K562 (cell line): ENCODE results near the gene SAPCD1. TPM values are rescaled to one million over a fixed set of nuclear protein-coding genes. Genes with fewer than 3 reads are reported as not detected.

ENCODE experiments used
- BCLAF1 ChIP-seq, 2 experiments: fragments of 450-650 bp in 1 of 2; IDR thresholded peaks; 2 replicates each; pipeline ENCODE4 v1.6.1; 2011 to 2017; ENCODE audit warnings: low read depth in 2 of 2, antibody characterized with exemption in 1 of 2, borderline replicate concordance in 1 of 2, low read length in 1 of 2, mild to moderate bottlenecking in 1 of 2, mixed read lengths in 1 of 2; ENCODE audit not compliant: control insufficient read depth in 1 of 2
- BRCA1 ChIP-seq, 2 experiments: fragments of 450-650 bp in 1 of 2; sonication (generic) in 1 of 2; formaldehyde crosslinking in 1 of 2; IDR thresholded peaks; 2 replicates each; pipeline versions ENCODE4 v1.5.0 to v1.6.1; 2017 to 2020; ENCODE audit warnings: mild to moderate bottlenecking in 1 of 2, missing genetic modification reagents in 1 of 2
- CREB3 ChIP-seq: fragments of 450-650 bp; conservative IDR thresholded peaks from 2 replicates; pipeline ENCODE4 v1.6.1; 2016; ENCODE audit warnings: missing genetic modification characterization, low read depth, mild to moderate bottlenecking, missing compliant biosample characterization, moderate library complexity
- NBN ChIP-seq: fragments of 450-650 bp; IDR thresholded peaks from 2 replicates; pipeline ENCODE4 v1.6.1; 2016; ENCODE audit warnings: low read depth, mild to moderate bottlenecking
- PCBP1 ChIP-seq: fragments of 200-400 bp; formaldehyde crosslinking; IDR thresholded peaks from 2 replicates; pipeline ENCODE4 v1.6.1; 2018; ENCODE audit warnings: mild to moderate bottlenecking, low read depth, low read length; ENCODE audit not compliant: poor library complexity, severe bottlenecking
- PHB ChIP-seq: fragments of 250-450 bp; sonication (Bioruptor Pico); IDR thresholded peaks from 2 replicates; pipeline ENCODE4 v1.5.0; 2021
- PHB2 ChIP-seq: fragments of 450-650 bp; IDR thresholded peaks from 2 replicates; pipeline ENCODE4 v1.6.1; 2017; ENCODE audit warnings: low read depth
- RBM25 ChIP-seq: fragments of 200-400 bp; formaldehyde crosslinking; IDR thresholded peaks from 2 replicates; pipeline ENCODE4 v1.6.1; 2018; ENCODE audit warnings: low read length, low read depth, moderate library complexity; ENCODE audit not compliant: severe bottlenecking
- ZFP1 ChIP-seq: fragments of 450-650 bp; formaldehyde crosslinking; IDR thresholded peaks from 2 replicates; pipeline ENCODE4 v1.4.0; 2020; ENCODE audit warnings: mild to moderate bottlenecking, mixed read lengths
- polyA plus RNA-seq, 8 experiments: library from polyadenylated mRNA; depleted of rRNA in 4 of 8; stranded (reverse) in 5 of 8; unstranded in 3 of 8; fragments of >200 nt; fragmentation: Nextera tagmentation in 2 of 8; fragmentation: Illumina TruSeq in 1 of 8; extraction: Ambion mirVana in 2 of 8; extraction: Trizol in 1 of 8; gene quantifications; 2 replicates each; pipeline versions ENCODE4 v1.2.1 to v1.2.3, GENCODE V29; 2011 to 2014; ENCODE audit warnings: inconsistent platforms in 1 of 8, missing spikeins in 1 of 8
- total RNA-seq, 7 experiments: library from RNA; depleted of rRNA in 6 of 7; stranded (reverse); fragments of >200 nt in 6 of 7; fragmentation: Illumina TruSeq in 2 of 7; extraction: Trizol in 2 of 7; gene quantifications; 2 replicates each; pipeline versions ENCODE4 v1.2.1 to v1.2.3, GENCODE V29; 2011 to 2021; ENCODE audit warnings: low replicate concordance in 1 of 7
- TF ChIP-seq, protein P1 (sequence below), 3 experiments: fragments of 200-800 bp in 1 of 3; sonication (Bioruptor generic) in 1 of 3; sonication (generic) in 1 of 3; formaldehyde crosslinking in 1 of 3; IDR thresholded peaks; 2 replicates each; pipeline versions ENCODE4 v1.6.1 to v1.8.0; 2016 to 2022; ENCODE audit warnings: mild to moderate bottlenecking in 2 of 3, missing compliant biosample characterization in 2 of 3, missing genetic modification characterization in 2 of 3, missing genetic modification reagents in 1 of 3
- TF ChIP-seq, protein P2 (sequence below), 2 experiments: fragments of 450-650 bp; IDR thresholded peaks; 2 replicates each; pipeline ENCODE4 v1.6.1; 2016; ENCODE audit warnings: mild to moderate bottlenecking in 2 of 2, borderline replicate concordance in 1 of 2, low read depth in 1 of 2, moderate library complexity in 1 of 2

The SAPCD1 gene
- total and polyA plus RNA-seq, 9 of the 15 experiments (the other 6 are each of a cell fraction or from before 2014, with no cell fraction given), result 2.6 to 30.2 (median 7.4) TPM

GRCh38 chr6:31768363-31769257, 6.2 kb downstream of the SAPCD1 start (continued):
- TF ChIP-seq BCLAF1 (IDR thresholded peaks at IDR 0.05; ENCODE audit: borderline replicate concordance in 1 of 2, control insufficient read depth in 1 of 2, low read depth in 2 of 2, low read length in 1 of 2) (no peak), ZFP1 (no peak), RBM25 (no peak), BRCA1 (IDR thresholded peaks at IDR 0.05) (no peak), BRCA1 (CRISPR knock-in tag; IDR thresholded peaks at IDR 0.05) (no peak), CREB3 (no peak), PCBP1 (no peak), PHB (CRISPR knock-in tag) (no peak), PHB2 (no peak), NBN (no peak)
- TF ChIP-seq, protein P1, sequence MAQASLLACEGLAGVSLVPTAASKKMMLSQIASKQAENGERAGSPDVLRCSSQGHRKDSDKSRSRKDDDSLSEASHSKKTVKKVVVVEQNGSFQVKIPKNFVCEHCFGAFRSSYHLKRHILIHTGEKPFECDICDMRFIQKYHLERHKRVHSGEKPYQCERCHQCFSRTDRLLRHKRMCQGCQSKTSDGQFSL (CRISPR knock-in tag; IDR thresholded peaks at IDR 0.05), result no peak
- TF ChIP-seq, protein P1 (tag; IDR thresholded peaks at IDR 0.05), result no peak
- TF ChIP-seq, protein P2, sequence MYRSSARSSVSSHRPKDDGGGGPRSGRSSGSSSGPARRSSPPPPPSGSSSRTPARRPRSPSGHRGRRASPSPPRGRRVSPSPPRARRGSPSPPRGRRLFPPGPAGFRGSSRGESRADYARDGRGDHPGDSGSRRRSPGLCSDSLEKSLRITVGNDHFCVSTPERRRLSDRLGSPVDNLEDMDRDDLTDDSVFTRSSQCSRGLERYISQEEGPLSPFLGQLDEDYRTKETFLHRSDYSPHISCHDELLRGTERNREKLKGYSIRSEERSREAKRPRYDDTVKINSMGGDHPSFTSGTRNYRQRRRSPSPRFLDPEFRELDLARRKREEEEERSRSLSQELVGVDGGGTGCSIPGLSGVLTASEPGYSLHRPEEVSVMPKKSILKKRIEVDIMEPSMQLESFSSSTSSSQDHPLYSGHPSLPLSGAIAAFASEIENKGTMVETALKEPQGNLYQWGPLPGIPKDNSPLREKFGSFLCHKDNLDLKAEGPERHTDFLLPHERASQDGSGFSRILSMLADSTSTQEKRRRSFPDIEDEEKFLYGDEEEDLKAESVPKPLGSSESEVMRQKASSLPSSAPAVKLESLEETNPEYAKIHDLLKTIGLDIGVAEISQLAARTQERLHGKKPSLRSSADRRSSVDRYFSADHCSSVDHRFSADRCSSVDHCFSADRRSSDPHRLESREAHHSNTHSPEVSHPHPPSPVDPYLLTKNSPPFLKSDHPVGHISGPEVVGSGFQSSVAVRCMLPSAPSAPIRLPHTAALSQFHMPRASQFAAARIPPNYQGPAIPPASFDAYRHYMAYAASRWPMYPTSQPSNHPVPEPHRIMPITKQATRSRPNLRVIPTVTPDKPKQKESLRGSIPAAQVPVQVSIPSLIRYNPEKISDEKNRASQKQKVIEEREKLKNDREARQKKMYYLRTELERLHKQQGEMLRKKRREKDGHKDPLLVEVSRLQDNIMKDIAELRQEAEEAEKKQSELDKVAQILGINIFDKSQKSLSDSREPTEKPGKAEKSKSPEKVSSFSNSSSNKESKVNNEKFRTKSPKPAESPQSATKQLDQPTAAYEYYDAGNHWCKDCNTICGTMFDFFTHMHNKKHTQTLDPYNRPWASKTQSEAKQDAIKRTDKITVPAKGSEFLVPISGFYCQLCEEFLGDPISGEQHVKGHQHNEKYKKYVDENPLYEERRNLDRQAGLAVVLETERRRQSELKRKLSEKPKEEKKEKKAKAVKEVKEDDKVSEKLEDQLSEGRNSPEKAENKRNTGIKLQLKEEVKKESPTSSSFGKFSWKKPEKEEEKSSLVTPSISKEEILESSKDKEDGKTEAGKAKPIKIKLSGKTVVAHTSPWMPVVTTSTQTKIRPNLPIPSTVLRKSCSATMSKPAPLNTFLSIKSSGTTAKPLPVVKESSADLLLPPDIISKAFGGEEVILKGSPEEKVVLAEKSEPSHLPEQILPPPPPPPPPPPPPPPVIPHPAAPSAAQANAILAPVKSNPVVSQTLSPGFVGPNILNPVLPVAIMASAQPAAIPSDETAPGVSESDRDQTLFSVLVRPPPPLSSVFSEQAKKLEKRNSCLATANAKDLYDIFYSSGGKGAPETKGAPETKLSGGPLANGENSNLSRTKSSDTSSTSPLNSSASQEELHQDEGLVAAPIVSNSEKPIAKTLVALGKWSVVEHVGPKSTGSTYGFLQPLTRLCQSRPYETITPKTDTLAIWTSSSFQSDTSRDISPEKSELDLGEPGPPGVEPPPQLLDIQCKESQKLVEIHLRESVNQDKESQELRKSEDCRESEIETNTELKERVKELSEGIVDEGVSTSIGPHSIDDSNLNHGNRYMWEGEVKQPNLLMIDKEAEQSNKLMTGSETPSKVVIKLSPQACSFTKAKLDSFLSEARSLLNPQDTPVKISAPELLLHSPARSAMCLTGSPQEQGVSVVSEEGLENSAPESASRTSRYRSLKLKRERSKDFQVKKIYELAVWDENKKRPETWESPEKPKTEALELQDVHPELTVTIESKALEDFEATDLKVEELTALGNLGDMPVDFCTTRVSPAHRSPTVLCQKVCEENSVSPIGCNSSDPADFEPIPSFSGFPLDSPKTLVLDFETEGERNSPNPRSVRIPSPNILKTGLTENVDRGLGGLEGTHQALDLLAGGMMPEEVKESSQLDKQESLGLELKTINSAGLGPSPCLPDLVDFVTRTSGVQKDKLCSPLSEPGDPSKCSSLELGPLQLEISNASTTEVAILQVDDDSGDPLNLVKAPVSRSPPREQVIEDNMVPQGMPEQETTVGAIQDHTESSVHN (IDR thresholded peaks at IDR 0.05; ENCODE audit: borderline replicate concordance in 1 of 2, low read depth in 1 of 2), result no peak
